GM21367 (cell line): ENCODE results near the gene NEU3.
"Not testable (repeated sequence)": the region's sequence is repeated elsewhere in the genome, so short reads cannot be mapped to it uniquely, and the experiment has no call there.

Source experiments
- ATAC-seq: cut with Tn5 transposase; IDR thresholded peaks from one replicate; pipeline ENCODE4 v1.9.1; 2021; ENCODE audit not compliant: unreplicated experiment

NEU3 gene, protein sequence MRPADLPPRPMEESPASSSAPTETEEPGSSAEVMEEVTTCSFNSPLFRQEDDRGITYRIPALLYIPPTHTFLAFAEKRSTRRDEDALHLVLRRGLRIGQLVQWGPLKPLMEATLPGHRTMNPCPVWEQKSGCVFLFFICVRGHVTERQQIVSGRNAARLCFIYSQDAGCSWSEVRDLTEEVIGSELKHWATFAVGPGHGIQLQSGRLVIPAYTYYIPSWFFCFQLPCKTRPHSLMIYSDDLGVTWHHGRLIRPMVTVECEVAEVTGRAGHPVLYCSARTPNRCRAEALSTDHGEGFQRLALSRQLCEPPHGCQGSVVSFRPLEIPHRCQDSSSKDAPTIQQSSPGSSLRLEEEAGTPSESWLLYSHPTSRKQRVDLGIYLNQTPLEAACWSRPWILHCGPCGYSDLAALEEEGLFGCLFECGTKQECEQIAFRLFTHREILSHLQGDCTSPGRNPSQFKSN

DNA sequence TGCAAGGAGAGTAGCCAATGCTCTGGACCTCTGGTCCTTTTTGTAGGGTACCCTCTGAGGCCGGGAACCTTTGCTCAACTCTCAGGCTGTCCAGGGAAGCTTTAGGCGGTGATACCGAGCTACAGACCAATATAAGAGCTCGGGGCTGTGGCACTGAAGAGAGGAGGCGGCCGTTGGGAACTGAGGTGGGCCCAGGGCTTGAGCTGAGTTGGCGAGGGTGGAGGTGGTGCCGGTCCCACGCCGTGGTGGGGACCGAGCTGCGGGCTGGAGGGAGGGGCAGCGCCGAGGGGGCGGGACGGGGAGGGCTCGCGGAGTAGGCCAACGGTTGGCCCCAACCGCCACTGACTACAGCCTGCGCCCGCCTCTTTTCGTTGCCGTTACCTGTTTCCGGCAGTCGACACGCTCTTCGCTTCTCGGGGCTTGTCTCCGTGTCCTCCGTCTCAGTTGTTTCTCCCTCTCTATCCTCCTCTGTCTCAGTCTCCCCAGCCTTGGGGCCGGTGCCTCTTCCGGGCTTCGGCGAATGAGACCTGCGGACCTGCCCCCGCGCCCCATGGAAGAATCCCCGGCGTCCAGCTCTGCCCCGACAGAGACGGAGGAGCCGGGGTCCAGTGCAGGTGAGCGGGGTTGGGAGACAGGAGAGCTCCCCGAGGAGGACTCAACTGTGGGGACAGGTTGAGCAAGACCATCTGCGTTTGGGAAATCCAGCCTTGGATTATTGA is at the start of gene NEU3:
Gene NEU3, plus strand, starts transcription at position 393 of the 719 bp plus-strand sequence. Its CDS starts 128 bp downstream, at position 521.
- peak; percentile 76 for ATAC-seq

- ATAC-seq, result no peak
These were observed 47.2 kb upstream of the NEU3 start for GRCh38 chr11:74941492-74941891.

DNA sequence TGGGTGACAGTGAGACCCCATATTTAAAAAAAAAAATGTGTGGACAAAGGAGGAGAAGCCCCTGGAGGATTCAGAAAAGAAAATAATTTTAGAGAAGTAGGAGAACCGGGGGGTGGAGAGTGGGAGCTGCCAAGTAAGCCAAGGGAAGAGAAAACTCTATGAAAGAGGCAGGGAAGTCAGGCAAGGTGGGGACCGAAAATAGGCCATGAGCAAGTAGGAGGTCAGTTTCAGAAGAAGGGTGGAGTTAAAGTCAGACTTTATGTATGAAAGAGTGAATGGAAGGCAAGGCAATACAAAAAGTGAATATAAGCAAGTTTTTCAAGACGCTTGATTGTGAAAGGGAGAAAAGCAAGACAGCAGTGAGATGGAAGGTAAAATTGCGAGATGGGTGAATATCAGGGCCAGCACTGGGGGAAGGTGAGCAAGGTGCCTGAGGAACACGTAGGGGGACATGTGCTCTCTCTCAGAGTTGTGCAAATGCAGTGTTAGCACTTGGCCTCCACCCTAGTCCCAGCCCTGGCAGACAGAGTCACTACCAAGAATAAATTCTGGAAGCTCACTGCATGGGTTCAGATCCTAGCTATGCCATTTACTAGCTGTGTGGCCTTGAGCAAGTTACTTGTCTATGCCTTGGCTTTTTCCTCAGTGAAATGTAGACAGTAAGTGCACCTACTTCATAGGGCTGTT is 46.5 kb upstream of the NEU3 start:
- no peak for ATAC-seq

GRCh38 chr11:74948546-74948897 is 40.2 kb upstream of the NEU3 start:
- no peak for ATAC-seq

- ATAC-seq, result peak; percentile 79
These were observed 39.6 kb upstream of the NEU3 start, which contains the start of the genes SPCS2 and XRRA1 for GRCh38 chr11:74948898-74949752. SPCS2 (plus strand) TSS chr11:74949266; CDS start chr11:74949286, 20 bp downstream. XRRA1 (minus strand) TSS chr11:74949091; CDS start chr11:74940878, 8,213 bp downstream.

DNA sequence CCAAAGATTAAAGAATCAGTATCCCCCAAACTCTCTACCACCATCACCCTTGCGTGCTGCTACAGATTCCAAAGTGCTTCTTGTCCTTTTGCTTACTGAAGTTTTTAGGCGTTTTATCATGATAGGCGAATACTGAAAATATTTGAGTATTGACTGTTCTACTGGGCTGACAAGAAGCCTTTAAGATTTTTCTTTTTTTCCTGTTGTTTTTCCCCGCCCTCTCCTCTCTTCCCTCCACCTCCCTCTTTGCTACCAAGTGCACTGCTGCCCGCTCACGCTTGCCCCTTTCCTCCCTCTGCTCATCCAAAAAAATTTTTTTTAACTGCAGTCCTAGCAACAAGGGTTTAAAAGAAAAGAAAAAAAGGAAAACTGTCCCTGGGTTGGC is 39.0 kb upstream of the NEU3 start:
- ATAC-seq, result no peak

DNA sequence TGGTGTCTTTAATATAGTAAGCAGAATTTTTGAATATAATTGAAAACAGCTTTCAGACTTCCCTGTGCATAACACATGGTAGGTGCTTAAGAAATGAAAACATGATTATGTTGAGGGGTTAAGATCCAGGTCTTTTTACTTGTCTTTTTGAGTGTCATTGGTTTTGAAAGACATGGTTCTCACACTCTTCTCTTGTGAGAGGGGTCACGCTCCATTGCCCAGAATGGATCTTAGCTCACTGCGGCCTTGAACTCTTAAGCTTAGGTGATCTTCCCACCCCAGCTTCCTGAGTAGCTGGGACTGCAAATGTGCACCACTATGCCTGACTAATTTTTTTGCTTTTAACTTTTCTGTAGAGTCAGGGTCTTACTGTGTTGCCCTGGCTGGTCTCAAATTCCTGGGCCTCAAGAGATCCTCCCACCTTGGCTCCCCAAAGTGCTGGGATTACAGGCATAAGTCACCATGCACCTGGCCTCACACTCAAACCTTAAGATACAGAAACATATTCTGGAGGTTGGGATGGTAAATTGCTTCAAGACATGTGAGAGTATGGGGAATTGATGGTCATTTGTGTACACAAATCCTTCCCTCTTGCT is 38.3 kb upstream of the NEU3 start:
- no peak for ATAC-seq

DNA sequence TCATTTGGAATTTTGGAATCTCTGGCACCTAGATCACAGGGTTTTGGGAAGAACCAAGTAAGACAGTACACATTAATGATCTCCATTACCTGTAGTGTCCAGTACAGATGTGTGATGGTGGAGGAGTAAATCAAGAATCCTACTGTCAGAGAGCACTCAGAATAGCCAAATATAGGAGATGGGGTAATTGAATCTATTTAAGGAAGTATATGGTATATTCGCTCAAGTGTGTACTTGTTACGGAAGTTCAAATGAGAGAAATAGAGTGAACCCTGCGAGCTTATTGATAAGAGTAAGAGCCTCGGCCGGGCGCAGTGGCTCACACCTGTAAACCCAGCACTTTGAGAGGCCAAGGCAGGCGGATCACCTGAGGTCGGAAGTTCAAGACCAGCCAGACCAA is 37.5 kb upstream of the NEU3 start:
- no peak for ATAC-seq

DNA sequence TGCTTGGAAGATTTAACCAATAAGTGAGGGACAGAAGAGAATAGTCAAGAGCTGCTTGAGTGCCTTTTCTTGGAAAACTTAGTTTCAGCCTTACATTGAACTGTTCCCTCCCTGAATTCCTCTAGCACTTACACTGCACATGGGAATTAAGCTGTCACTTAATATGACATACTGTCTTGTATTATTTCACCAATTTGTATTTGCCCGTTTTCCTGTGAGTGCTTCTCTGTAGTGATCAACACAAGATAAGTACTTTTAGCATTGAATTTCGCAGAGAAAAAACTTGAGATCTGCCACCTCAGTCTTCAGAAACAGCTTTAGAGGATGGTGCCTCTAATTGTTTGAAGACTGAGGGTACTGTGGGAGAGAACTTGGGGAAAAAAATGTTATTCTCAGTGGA is 36.0 kb upstream of the NEU3 start:
- no peak for ATAC-seq

GRCh38 chr11:74953451-74953850 is 35.3 kb upstream of the NEU3 start:
- no peak for ATAC-seq

- ATAC-seq, result no peak
These were observed 34.5 kb upstream of the NEU3 start for GRCh38 chr11:74954199-74954598.

DNA sequence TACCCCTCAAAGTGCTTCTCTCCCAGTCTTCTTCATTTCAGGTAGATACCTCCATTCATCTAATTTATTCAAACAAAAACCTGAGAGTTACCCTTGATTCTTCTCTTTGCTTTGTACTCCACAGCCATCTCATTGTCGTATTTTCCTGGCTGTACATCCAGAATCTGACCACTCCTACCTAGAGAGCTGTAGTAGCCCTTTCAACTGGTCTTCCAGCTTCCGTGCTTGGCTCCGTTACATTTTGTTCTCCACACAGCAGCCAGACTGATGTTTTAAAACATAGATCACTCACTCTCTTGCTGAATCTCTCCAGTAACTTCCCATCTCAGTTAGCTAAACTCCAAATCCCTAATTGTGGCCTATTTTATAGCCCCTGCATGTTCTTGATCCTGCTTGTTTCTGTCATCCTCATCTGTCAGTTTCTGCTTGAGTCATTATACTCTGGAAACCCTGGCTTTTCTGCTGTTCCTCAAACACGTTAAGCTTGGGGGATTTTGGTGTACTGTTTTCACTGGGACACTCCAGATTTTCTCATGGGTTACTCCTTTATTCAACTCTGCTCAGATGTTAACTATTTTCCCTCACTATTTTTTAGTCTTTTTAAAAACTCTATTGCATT is 32.2 kb upstream of the NEU3 start:
- no peak for ATAC-seq

DNA sequence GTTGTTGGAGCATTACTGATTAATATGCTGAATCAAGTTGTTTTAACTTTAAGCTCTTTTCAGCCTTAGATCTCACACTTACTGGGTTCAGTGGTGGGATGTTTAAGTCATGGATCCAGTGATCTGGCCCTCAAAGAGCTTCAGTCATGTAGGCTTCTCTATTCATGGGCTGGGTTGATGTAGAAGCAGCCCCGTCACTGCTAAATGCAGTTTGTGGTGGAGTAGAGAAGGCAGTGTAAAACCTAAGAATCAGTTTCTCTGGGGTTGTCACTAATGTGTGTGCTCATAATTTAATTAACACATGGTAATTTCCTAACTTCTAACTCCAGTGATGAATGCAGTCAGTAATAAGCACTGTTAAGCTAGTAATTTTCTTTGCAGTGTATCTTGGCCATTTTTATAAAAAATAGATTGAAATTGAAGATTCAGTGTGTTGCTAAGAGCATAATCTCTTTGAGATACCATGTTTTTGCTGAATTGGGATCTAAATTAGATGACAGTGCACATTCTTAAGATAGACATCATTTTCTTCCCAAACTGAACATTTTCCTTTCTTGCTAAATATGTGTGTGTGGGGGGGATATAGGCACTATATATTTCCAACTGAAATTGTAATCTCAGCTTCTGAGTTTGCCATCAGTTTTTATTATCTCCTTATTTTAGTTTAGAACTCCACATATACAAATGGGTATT is 30.6 kb upstream of the NEU3 start:
- no peak for ATAC-seq

DNA sequence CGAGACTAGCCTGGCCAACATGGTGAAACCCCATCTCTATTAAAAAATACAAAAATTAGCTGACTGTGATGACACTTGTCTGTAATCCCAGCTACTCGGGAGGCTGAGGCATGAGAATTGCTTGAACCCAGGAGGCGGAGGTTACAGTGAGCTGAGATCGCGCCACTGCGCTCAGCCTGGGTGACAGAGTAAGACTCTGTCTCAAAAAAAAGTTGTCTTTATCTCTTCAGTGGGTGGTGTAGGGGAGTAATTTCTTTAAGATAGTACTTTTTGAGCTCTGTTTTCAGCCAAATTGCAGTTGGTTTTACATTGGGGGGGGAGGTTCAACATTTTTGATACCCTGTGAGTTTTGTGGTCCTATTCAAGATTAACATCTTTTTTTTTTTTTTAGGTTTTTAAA is 28.6 kb upstream of the NEU3 start:
- not testable (repeated sequence) for ATAC-seq

GRCh38 chr11:74966651-74967050 is 22.1 kb upstream of the NEU3 start:
- ATAC-seq, result no peak

DNA sequence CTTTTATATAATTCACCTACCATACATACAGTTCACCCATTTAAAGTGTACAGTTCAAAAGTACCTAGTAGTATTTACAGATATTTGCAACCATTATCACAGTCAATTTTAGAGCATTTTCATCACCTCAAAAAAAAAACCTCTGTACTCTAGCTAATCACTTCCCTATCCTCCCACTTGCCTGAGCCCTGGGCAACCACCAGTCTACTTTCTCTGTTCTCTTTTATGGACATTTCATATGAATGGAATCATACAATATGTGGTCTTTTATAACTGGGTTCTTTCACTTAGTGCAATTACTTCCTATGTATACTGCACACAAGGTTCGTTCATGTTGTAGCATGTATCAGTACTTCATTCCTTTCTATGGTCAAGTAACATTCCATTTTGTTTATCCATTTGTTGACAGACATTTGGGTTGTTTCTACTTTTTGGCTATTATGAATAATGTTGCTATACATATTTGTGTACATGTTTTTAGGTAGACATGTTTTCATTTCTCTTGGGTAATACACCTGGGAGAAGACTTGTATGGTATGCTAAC is 17.8 kb upstream of the NEU3 start:
- no peak for ATAC-seq

- no peak for ATAC-seq
These were observed 17.3 kb upstream of the NEU3 start for GRCh38 chr11:74971424-74971823.

DNA sequence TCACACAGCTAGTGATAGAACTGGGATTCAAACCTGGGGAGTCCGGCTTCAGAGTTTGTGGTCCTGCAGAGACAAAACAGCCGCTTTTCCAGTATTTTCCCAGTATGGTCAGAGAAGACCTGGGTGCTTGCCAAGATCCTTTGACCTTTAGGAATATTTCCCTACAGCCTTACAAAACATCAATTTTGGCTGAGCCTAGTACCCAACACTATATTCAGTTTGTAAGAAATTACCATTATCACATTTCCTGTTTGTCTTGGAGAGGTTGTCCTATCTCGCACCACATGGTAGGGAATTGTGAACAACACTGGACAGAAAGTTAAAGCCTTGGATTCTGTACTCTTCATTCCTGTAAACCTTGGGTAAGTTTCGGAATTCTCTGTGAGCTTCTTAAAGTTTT is 10.7 kb upstream of the NEU3 start:
- no peak for ATAC-seq

- no peak for ATAC-seq
These were observed 8.1 kb upstream of the NEU3 start for GRCh38 chr11:74980634-74981033.
